OCI-LY7 (cell line): Measurements from ENCODE around the gene SLMAP. TPM values are rescaled to one million over a fixed set of nuclear protein-coding genes. Genes with fewer than 3 reads are reported as not detected.
A peak's percentile ranks its signal among the peaks of the same experiment; 100 is the strongest.

Experiments used
- BruUV-seq: library from RNA; stranded (reverse); fragments of 400-500 nt; replicated peaks from 2 replicates; lab custom pipeline; 2021; lab: Mats Ljungman, UMichigan
- CTCF ChIA-PET: fragments of 300-600 bp; sonication (Branson Sonifier 250); formaldehyde crosslinking; loops from one replicate; lab custom pipeline; 2022; ENCODE audit warnings: antibody characterized with exemption; ENCODE audit not compliant: unreplicated experiment; lab: Charles Lee
- POLR2A ChIA-PET: fragments of 300-600 bp; sonication (Branson Sonifier 250); formaldehyde crosslinking; loops from one replicate; lab custom pipeline; 2022; ENCODE audit warnings: antibody characterized with exemption; lab: Charles Lee
- DNase-seq: peaks from one replicate; pipeline ENCODE4 v3.0.0-alpha.2; 2015; ENCODE audit warnings: low spot score
- H2AFZ ChIP-seq: fragments of 200-600 bp; sonication (generic), shearing (Covaris generic); 2 replicates; pipeline ENCODE4 v1.6.1; 2014; ENCODE audit warnings: mild to moderate bottlenecking, antibody characterized with exemption, low read length, moderate library complexity
- H3K27ac ChIP-seq: fragments of 200-600 bp; sonication (generic); 2 replicates; pipeline ENCODE4 v1.5.1; 2014; ENCODE audit warnings: mixed run types, low read depth, mild to moderate bottlenecking, moderate library complexity, low read length, inconsistent platforms; ENCODE audit not compliant: poor library complexity, severe bottlenecking
- H3K36me3 ChIP-seq: fragments of 200-600 bp; sonication (generic); 2 replicates; pipeline ENCODE4 v1.6.1; 2014; ENCODE audit warnings: mild to moderate bottlenecking, antibody characterized with exemption, low read length, moderate library complexity, mixed read lengths; ENCODE audit not compliant: insufficient read depth
- H3K4me1 ChIP-seq: fragments of 200-600 bp; sonication (generic); 2 replicates; pipeline ENCODE4 v1.5.1; 2014; ENCODE audit warnings: mild to moderate bottlenecking, low read length; ENCODE audit not compliant: insufficient read depth, poor library complexity, severe bottlenecking
- H3K4me2 ChIP-seq: fragments of 200-600 bp; sonication (generic); 2 replicates; pipeline ENCODE4 v1.6.1; 2014; ENCODE audit warnings: mild to moderate bottlenecking, low read length
- H3K4me3 ChIP-seq: fragments of 200-600 bp; sonication (generic); 2 replicates; pipeline ENCODE4 v1.5.1; 2014; ENCODE audit warnings: mild to moderate bottlenecking, low read depth, low read length; ENCODE audit not compliant: poor library complexity, severe bottlenecking
- H3K79me2 ChIP-seq: fragments of 200-600 bp; sonication (generic); 2 replicates; pipeline ENCODE4 v1.6.1; 2016; ENCODE audit warnings: low read depth, mild to moderate bottlenecking, low read length, moderate library complexity, mixed read lengths; ENCODE audit not compliant: insufficient read depth
- H3K9me2 ChIP-seq: fragments of 200-600 bp; sonication (generic); 2 replicates; pipeline ENCODE4 v1.6.1; 2016; ENCODE audit warnings: mild to moderate bottlenecking, low read length, mixed read lengths; ENCODE audit not compliant: insufficient read depth
- H3K9me3 ChIP-seq: fragments of 200-600 bp; sonication (generic); 2 replicates; pipeline ENCODE4 v1.6.1; 2014; ENCODE audit warnings: mild to moderate bottlenecking, mixed run types, low read length, mixed read lengths
- H4K20me1 ChIP-seq: fragments of 200-600 bp; sonication (generic); 2 replicates; pipeline ENCODE4 v1.6.1; 2014; ENCODE audit warnings: mild to moderate bottlenecking, antibody characterized with exemption, low read length, moderate library complexity, mixed read lengths; ENCODE audit not compliant: insufficient read depth
- CTCF ChIP-seq: fragments of 200-600 bp; sonication (generic); conservative IDR thresholded peaks from 2 replicates; pipeline ENCODE4 v1.5.1; 2014; ENCODE audit warnings: mild to moderate bottlenecking, antibody characterized with exemption, low read length, moderate library complexity, mixed read lengths
- EZH2phosphoT487 ChIP-seq: fragments of 200-600 bp; sonication (generic); IDR thresholded peaks from 2 replicates; pipeline ENCODE4 v1.6.1; 2018; ENCODE audit warnings: low read depth, borderline replicate concordance, mild to moderate bottlenecking, mixed run types, antibody characterized with exemption, low read length, moderate library complexity, mixed read lengths
- intact Hi-C: fragments of 100-400 bp; cut with micrococcal nuclease; formaldehyde crosslinking; loops from one replicate; pipeline ENCODE4 v1.10.0; 2022; ENCODE audit not compliant: unreplicated experiment
- total RNA-seq, 2 experiments: library from RNA; depleted of rRNA in 1 of 2; stranded (reverse); fragments of >200 nt in 1 of 2; shearing (Covaris generic) in 1 of 2; gene quantifications; 2 replicates each; pipeline ENCODE4 v1.2.3, GENCODE V29; 2014 to 2022

SLMAP gene
- total RNA-seq, 2 experiments from 2014 or later = 41.6 to 68.4 TPM

- no TSS peak for BruUV-seq
- Histone ChIP-seq H3K4me3 (no peak overlapping the region), H3K9me3 (no peaks in the 10 kb centered on the region), H3K9me2 (no peaks in the 10 kb centered on the region), H3K36me3 (peaks cover 16% of the 10 kb centered on the region; the same call in 1 of the 2 replicates), H3K27ac (no peak overlapping the region), H2AFZ (no peak overlapping the region), H3K4me1 (no peaks in the 10 kb centered on the region), H3K4me2 (no peak overlapping the region), H3K79me2 (no peaks in the 10 kb centered on the region), H4K20me1 (no peaks in the 10 kb centered on the region; the same call in 1 of the 2 replicates)
- no peak for DNase-seq
- CTCF ChIA-PET = no interaction called here
- POLR2A ChIA-PET = interaction anchor here (0.7 kb wide), 1 partner anchor 455 kb away, joined by 3 read pairs; no protein-coding TSS in a partner anchor
- intact Hi-C loops = loop anchor here (10.0 kb wide), 1 partner anchor 677 kb away; no protein-coding TSS in a partner anchor
- TF ChIP-seq EZH2phosphoT487 (no peak), CTCF (no peak)
Observed at GRCh38 chr3:57851304-57851703, 95.2 kb downstream of the SLMAP start.

GRCh38 chr3:57852896-57853295, 96.8 kb downstream of the SLMAP start:
- peak; percentile 9 for DNase-seq
- H3K79me2 ChIP-seq = no peaks in the 10 kb centered on the region
- no peak overlapping the region for H3K4me3 ChIP-seq
- intact Hi-C loops = loop anchor here (10.0 kb wide), 1 partner anchor 678 kb away; no protein-coding TSS in a partner anchor
- no peaks in the 10 kb centered on the region for H3K9me2 ChIP-seq
- no peak overlapping the region for H3K4me2 ChIP-seq
- POLR2A ChIA-PET = interaction anchor here (0.7 to 0.9 kb wide), 3 partner anchors 12 to 281 kb away, joined by 3 to 5 read pairs (median 4); no protein-coding TSS in a partner anchor
- H4K20me1 ChIP-seq = no peaks in the 10 kb centered on the region; the same call in 1 of the 2 replicates
- no peaks in the 10 kb centered on the region for H3K9me3 ChIP-seq
- CTCF ChIA-PET = no interaction called here
- peaks cover 21% of the 10 kb centered on the region; the same call in 1 of the 2 replicates for H3K36me3 ChIP-seq
- H3K27ac ChIP-seq = no peak overlapping the region
- no peaks in the 10 kb centered on the region for H3K4me1 ChIP-seq
- BruUV-seq = no TSS peak
- H2AFZ ChIP-seq = no peak overlapping the region
- peak; percentile 74 for TF ChIP-seq CTCF
- no peak for TF ChIP-seq EZH2phosphoT487

- no peaks in the 10 kb centered on the region for H3K79me2 ChIP-seq
- no peaks in the 10 kb centered on the region for H3K4me1 ChIP-seq
- intact Hi-C loops = loop anchor here (5.0 to 10.0 kb wide), 2 partner anchors 458 to 680 kb away; no protein-coding TSS in a partner anchor
- no TSS peak for BruUV-seq
- H3K36me3 ChIP-seq = peaks cover 44% of the 10 kb centered on the region; the same call in 1 of the 2 replicates
- POLR2A ChIA-PET = interaction anchor here (0.5 to 0.7 kb wide), 3 partner anchors 189 to 1846 kb away, joined by 3 read pairs; no protein-coding TSS in a partner anchor
- H3K9me3 ChIP-seq = no peaks in the 10 kb centered on the region
- no peaks in the 10 kb centered on the region for H3K9me2 ChIP-seq
- H2AFZ ChIP-seq = no peak overlapping the region
- H3K27ac ChIP-seq = no peak overlapping the region
- H3K4me3 ChIP-seq = no peak overlapping the region
- H4K20me1 ChIP-seq = no peaks in the 10 kb centered on the region; the same call in 1 of the 2 replicates
- DNase-seq = no peak
- TF ChIP-seq EZH2phosphoT487 = no peak
- no peak for TF ChIP-seq CTCF
- H3K4me2 ChIP-seq = no peak overlapping the region
- CTCF ChIA-PET = interaction anchor here (0.6 kb wide), 1 partner anchor 72 kb away, joined by 3 read pairs; no protein-coding TSS in a partner anchor
Observed at GRCh38 chr3:57855281-57855680, 99.2 kb downstream of the SLMAP start.
